Measurements from ENCODE around the gene ZFAND3.

The ZFAND3 gene

DNA sequence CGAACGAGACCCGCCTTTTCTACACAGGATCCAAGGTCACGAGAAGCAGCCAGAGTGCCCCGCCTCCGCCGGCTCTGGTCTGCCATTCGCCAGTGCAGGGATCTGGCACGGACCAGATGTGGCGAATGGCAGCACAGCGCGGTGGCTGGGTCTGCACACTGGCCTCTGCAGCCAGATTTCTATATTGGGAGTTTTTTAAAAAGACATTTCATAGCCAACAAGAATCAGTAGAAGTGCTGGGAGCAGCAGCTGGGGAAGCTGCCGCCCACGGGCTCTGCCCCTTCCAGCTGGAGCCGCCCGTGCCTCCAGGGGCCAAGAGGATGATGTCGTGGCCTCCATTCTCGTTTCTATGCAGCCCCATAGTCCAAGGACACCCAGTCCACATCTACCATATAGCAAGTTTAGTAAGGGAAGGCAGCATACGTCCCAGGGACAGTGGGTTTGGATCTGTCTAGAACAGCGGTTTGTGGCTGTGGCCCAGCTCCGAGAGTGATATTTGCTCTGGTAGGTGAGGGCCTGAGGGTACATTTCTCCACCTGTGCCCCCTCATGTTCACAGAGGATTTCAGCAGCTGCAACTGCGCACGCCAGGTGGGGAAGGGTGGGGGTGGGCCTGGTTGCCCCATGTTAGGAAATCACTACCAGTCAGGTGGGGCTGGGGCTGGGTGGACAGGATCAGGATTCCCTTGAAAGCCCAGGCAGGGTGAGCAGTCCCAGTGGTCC lies 333.7 kb downstream of the ZFAND3 start:
- DNase-seq (ENCODE audit: low read depth, low spot score) = no peak

DNA sequence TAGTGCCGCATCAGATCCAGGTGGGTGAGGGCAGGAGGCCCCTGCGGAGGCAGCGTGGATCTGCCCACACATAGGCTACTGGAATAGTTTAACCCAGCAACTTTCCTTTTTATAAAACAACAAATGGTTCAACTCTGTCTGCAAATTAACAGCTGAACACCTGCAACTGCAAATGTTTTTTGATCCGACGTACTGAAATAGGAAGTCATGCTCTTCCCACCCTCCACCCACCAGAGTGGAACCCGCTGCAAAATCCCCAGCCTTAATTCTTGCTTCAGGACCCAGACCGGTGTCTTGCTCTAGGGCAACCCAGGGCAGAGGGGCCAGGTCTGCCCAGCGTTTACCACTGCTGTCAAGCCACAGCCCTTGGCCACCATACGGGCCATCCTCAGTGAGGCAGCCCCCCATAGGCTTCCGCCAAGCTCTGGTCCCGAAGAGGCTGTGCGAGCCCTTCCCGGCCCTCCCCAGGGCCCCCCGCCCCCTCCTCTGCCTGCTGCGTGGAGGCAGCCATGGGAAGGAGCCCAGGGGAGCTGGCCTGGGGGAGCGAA lies 334.3 kb downstream of the ZFAND3 start:
- no peak for DNase-seq (ENCODE audit: low read depth, low spot score)

- no peak for DNase-seq (ENCODE audit: low read depth, low spot score)
Observed at GRCh38 chr6:38154731-38155130, 335.2 kb downstream of the ZFAND3 start.

- DNase-seq (ENCODE audit: low read depth, low spot score) = no peak
Observed at GRCh38 chr6:38155144-38155543, 335.6 kb downstream of the ZFAND3 start.

DNA sequence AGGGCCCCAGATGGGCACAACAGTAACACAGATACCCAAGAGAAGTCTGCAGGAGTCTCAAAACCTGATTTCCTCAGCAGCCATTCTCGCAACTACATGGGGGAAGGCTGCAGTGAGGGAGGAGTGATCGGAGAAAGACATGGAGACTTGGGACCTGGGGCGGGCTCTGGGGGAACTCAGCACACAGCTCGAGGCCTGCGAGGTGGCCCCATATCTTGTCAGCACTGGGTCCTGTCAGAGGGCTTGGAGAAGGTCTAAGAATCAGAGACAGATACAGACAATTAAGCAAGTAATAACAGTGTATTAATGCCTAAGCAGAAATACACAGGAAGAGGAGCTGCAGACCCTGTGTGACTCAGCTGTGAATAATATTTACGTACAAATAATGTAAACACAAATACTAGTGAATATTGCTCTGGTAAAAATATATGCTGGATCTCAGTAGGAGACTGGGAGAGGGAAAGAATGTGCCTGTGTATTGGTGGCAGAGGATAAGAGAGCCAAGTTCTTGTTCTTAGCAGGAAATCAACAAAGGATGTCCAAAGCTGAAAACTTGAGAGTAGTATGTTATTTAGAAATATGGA lies 336.2 kb downstream of the ZFAND3 start:
- DNase-seq (ENCODE audit: low read depth, low spot score) = no peak

DNA sequence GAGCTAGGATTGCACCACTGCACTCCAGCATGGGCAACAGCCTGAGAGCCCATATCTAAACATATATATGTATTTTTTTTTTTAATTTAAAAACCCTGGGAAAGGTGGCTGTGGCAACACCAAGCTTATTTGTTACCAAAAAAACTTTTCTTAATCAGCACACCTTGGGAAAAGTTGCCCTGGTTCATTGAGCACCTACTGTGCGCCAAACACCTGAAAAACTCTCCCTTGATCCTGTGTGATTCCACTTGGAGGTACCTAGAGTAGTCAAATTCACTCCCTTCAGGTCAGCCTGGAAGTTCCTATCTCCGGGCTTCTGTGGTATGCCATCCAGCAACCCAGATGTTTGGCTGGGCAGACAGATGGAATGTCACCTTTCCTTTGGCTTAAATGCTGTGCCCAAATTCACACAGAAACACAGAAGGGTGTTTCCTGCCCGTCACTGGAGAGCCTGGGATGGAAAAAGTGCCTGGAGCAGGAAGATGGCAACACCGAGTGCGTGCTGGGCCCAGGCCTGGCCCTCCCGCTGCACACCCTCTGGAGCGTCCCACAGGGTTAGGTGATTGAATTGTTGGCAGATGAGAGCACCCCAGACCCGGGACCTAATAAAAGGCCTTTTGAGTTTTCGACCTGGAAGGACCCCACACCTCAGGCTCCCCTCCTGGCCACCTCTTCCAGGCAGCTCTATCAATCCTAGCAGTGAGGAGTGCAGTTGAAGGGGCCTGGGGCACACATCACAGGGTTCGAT lies 337.5 kb downstream of the ZFAND3 start:
- no peak for DNase-seq (ENCODE audit: low read depth, low spot score)

DNA sequence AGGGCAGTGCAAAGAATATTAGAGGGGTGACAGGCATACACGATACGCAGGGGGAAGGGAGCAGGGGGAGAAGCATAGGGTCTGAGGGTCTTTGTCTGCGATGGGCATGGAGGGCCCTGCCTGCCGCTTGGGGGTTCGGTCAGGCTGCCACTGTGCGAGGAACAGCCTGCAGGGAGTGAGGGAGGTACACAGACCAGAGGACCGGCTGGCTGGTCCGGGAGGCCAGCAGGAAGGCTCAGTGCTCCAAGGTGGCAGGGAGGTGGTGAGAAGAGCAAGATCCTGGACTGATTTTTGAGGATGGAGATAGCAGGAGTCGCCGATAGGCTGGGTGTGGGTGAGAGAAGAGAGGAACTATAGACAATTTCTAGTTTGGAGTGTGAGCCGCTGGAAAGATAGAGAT lies 338.4 kb downstream of the ZFAND3 start:
- no peak for DNase-seq (ENCODE audit: low read depth, low spot score)

DNA sequence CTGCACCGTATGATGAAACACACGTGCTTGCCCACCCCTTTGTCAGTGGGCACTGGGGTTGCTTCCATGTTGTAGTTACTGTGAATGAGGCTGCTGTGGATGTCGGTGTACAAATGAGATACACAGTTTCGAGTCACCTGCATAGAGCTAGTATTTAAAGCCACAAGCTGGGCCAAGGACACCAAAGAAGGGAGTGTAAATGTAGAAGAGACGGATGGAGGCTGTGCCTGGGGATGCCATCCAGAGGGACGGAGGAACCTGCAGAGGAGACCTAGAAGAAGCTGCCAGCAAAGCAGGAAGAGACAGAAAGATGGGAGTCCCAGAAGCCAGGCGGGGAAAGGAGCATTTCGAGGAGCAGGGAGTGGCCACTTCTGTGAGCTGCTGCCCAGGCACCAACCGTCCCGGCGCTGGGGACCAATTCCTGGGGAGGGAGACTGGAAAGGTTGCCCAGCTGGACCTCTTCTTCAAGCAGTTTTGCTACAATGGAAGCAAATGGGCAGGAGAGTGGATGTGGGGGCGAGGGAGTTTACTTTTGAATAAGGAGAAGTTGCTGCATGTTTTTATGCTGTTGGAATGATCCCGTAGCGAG lies 339.3 kb downstream of the ZFAND3 start:
- no peak for DNase-seq (ENCODE audit: low read depth, low spot score)

GRCh38 chr6:38159596-38159995 lies 340.1 kb downstream of the ZFAND3 start:
- DNase-seq (ENCODE audit: low read depth, low spot score) = no peak

DNA sequence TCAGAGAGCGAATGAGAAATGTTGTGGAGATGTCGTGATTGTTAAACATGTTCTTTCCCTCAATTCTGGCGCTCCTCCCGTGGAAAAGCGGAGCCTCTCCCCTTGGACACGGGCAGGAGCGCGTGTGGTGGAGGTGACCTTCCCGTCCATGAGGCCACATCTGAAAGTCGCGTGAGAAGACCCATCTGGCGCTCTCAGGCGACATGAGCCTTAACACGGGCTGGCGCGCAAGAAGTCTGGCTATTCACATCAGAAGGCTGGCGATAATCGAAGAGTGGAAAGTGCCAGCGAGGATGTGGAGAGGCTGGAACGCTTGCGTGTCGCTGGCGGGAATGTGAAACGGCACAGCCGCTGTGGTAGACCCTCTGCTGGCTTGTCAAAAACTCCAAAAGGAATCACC lies 341.3 kb downstream of the ZFAND3 start:
- no peak for DNase-seq (ENCODE audit: low read depth, low spot score)

- no peak for DNase-seq (ENCODE audit: low read depth, low spot score)
Observed at GRCh38 chr6:38161331-38161730, 341.8 kb downstream of the ZFAND3 start.

- DNase-seq (ENCODE audit: low read depth, low spot score) = no peak
Observed at GRCh38 chr6:38161754-38162492, 342.4 kb downstream of the ZFAND3 start.

DNA sequence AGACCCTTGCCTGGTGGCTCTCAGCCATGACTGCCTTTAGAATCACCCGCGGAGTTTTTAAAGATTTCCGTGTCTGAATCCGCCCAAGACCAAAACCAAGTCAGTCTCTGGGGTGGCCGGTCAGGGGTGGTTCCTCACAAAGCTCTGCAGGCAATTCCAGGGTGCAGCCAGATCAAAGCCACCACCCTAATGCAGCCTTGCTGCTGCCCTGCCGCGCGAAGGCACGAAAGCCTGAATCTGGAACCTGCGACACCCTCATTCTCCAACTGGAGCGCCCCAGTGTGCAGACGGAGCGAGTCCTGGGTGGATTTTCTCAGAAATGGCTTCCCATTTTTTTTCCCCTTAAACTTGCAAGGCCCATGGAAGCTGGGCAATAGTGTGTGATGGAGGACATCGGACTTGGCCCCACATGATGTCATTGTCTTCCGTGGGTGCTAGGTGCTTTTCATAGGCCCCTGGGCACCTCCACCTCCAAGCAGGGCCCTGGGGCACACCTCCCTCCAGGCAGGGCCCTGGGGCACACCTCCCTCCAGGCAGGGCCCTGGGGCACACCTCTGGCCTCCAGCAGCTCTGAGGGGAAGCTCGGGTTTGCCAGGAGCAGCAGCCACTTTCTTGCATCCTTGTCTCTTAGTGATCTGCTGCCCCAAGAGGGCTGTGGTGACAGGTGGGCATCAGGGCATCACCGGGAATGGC lies 343.1 kb downstream of the ZFAND3 start:
- no peak for DNase-seq (ENCODE audit: low read depth, low spot score)

DNA sequence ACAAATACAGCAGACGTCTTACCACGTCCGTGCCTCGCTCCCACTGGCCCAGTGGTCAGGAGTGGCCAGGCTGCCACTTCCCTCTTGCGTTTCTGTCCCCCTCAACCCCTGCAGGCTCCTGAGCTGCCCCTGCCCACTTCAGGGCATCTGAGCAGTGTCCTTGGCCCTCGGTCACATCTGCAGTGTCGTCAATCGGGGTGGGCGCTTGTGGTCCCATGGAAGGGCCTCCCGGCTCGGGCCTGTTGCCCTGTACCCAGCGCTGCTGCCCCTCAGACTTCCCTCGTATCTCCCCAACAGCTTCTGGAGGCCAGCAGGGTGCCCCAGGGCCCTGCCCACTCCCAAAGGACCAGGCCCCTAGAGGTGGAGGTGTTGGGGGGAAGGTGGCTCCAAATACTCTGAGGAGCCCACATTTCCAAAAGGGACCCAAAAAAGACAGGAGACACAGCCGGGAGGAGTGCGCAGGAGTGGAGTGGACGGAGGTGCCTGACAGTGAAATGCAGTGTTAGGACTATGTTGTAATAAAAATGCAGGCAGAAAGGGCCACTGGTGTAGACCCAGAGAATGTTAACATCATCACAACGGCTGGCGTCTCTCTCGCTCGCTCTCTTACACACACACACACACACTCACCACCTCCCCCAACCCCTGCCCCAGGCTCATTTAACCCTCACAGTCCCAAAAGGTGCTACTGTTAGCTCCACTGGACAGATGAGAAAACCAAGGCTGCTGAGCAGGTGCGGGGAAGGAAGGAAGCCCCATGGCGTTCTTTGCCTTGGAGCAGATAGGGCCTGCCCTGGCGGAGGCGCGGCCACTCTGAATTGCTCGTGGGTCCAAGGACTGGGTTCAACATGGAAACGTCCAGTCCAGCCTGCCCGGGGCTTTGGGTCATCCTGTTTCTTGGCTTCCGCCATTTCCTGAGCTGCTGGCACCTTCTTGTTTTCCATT lies 343.9 kb downstream of the ZFAND3 start:
- DNase-seq (ENCODE audit: low read depth, low spot score) = no peak

GRCh38 chr6:38164131-38164481 lies 344.6 kb downstream of the ZFAND3 start:
- no peak for DNase-seq (ENCODE audit: low read depth, low spot score)

DNA sequence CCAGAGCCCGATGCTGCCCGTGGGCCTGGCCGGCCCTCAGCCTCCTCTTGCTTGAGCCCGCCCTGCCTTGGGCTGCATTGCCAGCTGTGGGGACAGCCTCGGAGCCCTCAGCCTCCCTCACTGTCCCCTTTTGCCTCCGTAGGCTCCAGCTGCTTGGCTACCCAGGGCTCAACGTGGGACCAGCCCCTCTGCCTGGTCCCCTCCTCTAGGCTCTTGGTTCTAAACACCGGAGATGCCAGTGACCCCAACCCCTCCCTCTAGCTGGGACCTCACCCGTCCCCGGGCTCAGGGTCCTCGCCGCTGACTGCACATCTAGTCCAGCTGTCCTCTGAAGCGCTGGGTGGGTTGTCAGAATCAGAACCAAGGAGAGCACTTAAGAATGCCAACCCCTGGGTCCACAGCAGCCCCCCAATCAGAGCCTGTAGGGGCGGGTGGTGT lies 345.2 kb downstream of the ZFAND3 start:
- no peak for DNase-seq (ENCODE audit: low read depth, low spot score)

- no peak for DNase-seq (ENCODE audit: low read depth, low spot score)
Observed at GRCh38 chr6:38166411-38167240, 347.1 kb downstream of the ZFAND3 start.

DNA sequence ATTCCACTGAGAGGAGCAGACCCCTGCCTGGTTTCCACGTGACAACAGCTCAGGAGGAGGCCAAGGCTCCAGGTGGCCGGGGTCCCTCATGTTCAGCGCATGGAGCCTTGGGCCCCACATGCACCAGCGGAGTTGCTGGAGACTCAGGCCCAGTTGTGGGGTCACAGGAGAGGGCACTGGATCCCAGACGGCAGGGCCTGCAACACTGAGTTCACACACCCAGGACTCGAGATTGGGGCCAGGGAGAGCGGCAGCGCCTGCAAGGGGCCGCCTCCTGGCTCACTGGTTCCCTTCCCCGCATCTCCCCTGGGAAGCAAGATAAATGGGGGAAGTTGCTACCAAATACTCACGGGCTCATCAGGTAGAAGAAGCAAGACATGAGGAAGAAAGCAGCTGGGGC lies 348.1 kb downstream of the ZFAND3 start:
- no peak for DNase-seq (ENCODE audit: low read depth, low spot score)

DNA sequence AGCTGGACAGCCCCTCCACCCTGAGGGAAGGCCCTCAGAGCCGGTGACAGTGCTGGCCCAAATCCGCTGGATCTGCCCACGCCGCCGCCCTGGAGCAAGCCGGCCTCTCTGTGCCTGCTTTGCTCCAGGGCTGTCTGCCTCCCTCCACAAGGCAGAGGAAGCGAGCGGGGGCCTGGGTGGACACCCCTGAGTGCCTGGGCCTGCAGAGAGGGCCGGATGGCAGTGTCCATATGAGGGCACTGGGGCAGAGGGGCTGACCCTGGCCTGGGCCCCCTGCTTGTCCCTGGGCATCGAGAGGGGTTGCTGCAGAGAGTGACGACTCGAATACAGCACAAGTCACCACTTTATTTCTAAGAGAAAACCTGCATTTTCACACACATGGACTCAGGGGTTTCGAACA lies 348.6 kb downstream of the ZFAND3 start:
- DNase-seq (ENCODE audit: low read depth, low spot score) = no peak

All from iPS DF 19.7 (cell line).